Stomach (tissue), 9 donors: Measurements from ENCODE around the gene ZNF532. TPM values are rescaled to one million over a fixed set of nuclear protein-coding genes. Genes with fewer than 3 reads are reported as not detected.

Experiments used
- DNase-seq, 2 donors: peaks; one replicate each; pipeline versions ENCODE4 v3.0.0 to v3.0.0-alpha.2; 2013 to 2019
- H3K27ac ChIP-seq, 5 donors: fragments of 200-600 bp in 4 of 5; sonication (generic) in 4 of 5; one replicate each; pipeline ENCODE4 v1.5.1; 2013 to 2019; ENCODE audit warnings: mild to moderate bottlenecking in 1 of 5, moderate library complexity in 1 of 5
- H3K27me3 ChIP-seq, 3 donors: fragments of 200-600 bp; sonication (generic); one replicate each; pipeline ENCODE4 v1.5.1; 2017 to 2019; ENCODE audit warnings: mixed run types in 1 of 3
- H3K36me3 ChIP-seq, 4 donors: fragments of 200-600 bp; sonication (generic); 1 replicate in 3 of 4; 2 replicates in 1 of 4; pipeline ENCODE4 v1.5.1; 2016 to 2019
- H3K4me1 ChIP-seq, 4 donors: fragments of 200-600 bp; sonication (generic); one replicate each; pipeline ENCODE4 v1.5.1; 2016 to 2019
- H3K4me3 ChIP-seq, 4 donors: fragments of 200-600 bp; sonication (generic) in 3 of 4; one replicate each; pipeline ENCODE4 v1.5.1; 2016 to 2019; ENCODE audit warnings: mild to moderate bottlenecking in 1 of 4
- H3K9me3 ChIP-seq, 4 donors: fragments of 200-600 bp; sonication (generic); one replicate each; pipeline ENCODE4 v1.5.1; 2016 to 2019
- EP300 ChIP-seq: sonication (generic); formaldehyde crosslinking; IDR thresholded peaks from one replicate; pipeline ENCODE4 v1.6.1; 2017; ENCODE audit warnings: antibody characterized with exemption
- POLR2A ChIP-seq, 4 donors: fragments of 450-650 bp; IDR thresholded peaks; one replicate each; pipeline ENCODE4 v1.6.1; 2016; ENCODE audit warnings: antibody characterized with exemption in 4 of 4, control low read depth in 2 of 4, mild to moderate bottlenecking in 1 of 4, moderate library complexity in 1 of 4
- POLR2AphosphoS5 ChIP-seq, 3 donors: sonication (generic); formaldehyde crosslinking; IDR thresholded peaks; one replicate each; pipeline ENCODE4 v1.6.1; 2016; ENCODE audit warnings: antibody characterized with exemption in 3 of 3
- WGBS, 5 donors: extraction: QIAGEN DNeasy Blood & Tissue Kit in 3 of 5; methylation state at CpG; one replicate each; pipeline versions ENCODE4 v1.1.5 to v1.1.7; 2013 to 2018; 5-methylcytosine and 5-hydroxymethylcytosine counted together
- intact Hi-C: fragments of 100-400 bp; cut with DNase I; formaldehyde crosslinking; loops from one replicate; pipeline ENCODE4 v1.15.1; 2023; ENCODE audit warnings: low total_unique reads
- polyA plus RNA-seq, 3 donors: library from polyadenylated mRNA; stranded (reverse); fragments of 200-250 nt; gene quantifications; one replicate each; pipeline ENCODE4 v1.2.3, GENCODE V29; 2013
- total RNA-seq, 5 donors: library from RNA; depleted of rRNA; stranded (reverse); fragments of >200 nt; gene quantifications; one replicate each; pipeline versions ENCODE4 v1.1.0 to v1.2.3, GENCODE V29; 2014 to 2016
- TF ChIP-seq, protein P1 (sequence below), 7 experiments: fragments of 450-650 bp in 4 of 7; fragments of 200-600 bp in 3 of 7; sonication (generic) in 3 of 7; IDR thresholded peaks; one replicate each; pipeline ENCODE4 v1.5.1; 2016 to 2019; ENCODE audit warnings: antibody characterized with exemption in 7 of 7, control low read depth in 2 of 7, mild to moderate bottlenecking in 1 of 7
- donor health status: healthy with polysubstance abuse.
- donor health status: Bipolar disorder and iron deficiency.
- donor health status: healthy.

ZNF532 gene
- total and polyA plus RNA-seq, 8 donors: 2.9 to 53.7 (median 18.4) TPM

DNA sequence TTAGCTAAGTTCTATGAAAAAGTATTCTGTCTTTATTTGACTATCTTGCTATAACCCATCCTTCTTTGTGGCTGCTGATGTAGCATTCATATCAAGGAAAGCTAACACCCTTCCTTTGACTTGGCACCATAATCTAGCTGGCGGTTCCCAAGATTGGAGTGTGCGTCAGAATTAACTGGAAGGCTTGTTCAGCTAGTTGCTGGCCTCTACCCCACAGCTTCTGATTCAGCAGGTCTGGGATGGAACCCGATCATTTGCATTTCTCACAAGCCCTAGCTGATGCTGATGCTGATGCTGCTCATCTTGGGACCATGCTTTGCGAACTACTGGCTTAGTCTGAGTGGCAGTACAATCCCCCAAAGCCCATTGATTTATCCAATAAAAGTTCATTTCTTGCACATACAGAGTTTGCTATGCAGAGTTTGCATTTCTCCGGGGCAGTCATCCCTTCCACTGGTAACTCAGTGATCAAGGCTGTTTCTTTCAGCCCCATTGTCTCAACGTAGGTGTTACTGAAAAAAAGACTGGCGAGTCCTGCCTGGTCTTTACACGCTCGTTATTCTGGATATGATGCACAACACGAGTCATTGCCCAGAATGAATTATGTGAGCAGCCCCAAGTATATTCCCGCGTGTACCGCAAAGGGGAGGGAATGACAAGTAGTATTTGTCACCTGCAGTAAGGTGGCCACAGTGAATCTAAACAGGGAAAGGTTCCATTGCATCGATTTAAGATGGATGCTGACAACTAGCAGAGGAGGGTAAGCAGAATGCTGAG lies 96.5 kb downstream of the ZNF532 start:
- H3K36me3 ChIP-seq: peaks cover 0 to 44% (median 13%) of the 10 kb centered on the region in 4 donors
- H3K9me3 ChIP-seq: no peaks in the 10 kb centered on the region
- H3K27ac ChIP-seq: no peak overlapping the region
- no peak for DNase-seq
- TF ChIP-seq, protein P1, sequence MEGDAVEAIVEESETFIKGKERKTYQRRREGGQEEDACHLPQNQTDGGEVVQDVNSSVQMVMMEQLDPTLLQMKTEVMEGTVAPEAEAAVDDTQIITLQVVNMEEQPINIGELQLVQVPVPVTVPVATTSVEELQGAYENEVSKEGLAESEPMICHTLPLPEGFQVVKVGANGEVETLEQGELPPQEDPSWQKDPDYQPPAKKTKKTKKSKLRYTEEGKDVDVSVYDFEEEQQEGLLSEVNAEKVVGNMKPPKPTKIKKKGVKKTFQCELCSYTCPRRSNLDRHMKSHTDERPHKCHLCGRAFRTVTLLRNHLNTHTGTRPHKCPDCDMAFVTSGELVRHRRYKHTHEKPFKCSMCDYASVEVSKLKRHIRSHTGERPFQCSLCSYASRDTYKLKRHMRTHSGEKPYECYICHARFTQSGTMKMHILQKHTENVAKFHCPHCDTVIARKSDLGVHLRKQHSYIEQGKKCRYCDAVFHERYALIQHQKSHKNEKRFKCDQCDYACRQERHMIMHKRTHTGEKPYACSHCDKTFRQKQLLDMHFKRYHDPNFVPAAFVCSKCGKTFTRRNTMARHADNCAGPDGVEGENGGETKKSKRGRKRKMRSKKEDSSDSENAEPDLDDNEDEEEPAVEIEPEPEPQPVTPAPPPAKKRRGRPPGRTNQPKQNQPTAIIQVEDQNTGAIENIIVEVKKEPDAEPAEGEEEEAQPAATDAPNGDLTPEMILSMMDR (IDR thresholded peaks at IDR 0.05): no peak
- TF ChIP-seq EP300: no peak
- no peak for TF ChIP-seq POLR2AphosphoS5 (IDR thresholded peaks at IDR 0.05)
- TF ChIP-seq POLR2A (IDR thresholded peaks at IDR 0.05): no peak
- intact Hi-C loops: no loop called here
- 83 to 88% (median 87%) methylated on average over 13 to 14 of the region's 14 CpGs for WGBS, 5 donors
- peaks cover 0 to 21% (median 9%) of the 10 kb centered on the region in 4 donors for H3K4me1 ChIP-seq
- H3K4me3 ChIP-seq: no peak overlapping the region
- no peaks in the 10 kb centered on the region for H3K27me3 ChIP-seq

DNA sequence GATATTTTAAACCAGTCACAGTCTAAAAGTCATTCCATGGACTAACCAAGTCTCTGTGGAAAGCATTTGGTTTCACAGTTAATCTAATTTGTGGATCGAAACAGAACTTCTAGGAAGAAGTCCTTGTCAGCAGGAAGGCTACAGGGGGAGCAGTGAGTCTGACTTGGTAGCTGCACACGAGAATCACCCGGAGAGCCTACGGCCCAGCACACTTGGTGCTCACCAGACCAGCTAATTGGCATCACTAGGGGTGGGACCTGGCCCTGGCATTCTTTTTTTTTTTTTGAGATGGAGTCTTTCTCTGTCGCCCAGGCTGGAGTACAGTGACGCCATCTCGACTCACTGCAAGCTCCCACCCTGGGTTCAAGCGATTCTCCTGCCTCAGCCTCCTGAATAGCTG lies 97.7 kb downstream of the ZNF532 start:
- H3K36me3 ChIP-seq: peaks cover 0 to 40% (median 8%) of the 10 kb centered on the region in 4 donors
- H3K27me3 ChIP-seq: no peaks in the 10 kb centered on the region
- 94 to 97% (median 96%) methylated on average over 8 of the region's 8 CpGs for WGBS, 5 donors
- H3K27ac ChIP-seq: no peak overlapping the region
- no peak for DNase-seq
- peaks cover 0 to 31% (median 11%) of the 10 kb centered on the region in 4 donors for H3K4me1 ChIP-seq
- intact Hi-C loops: no loop called here
- no peaks in the 10 kb centered on the region for H3K9me3 ChIP-seq
- no peak for TF ChIP-seq EP300
- no peak for TF ChIP-seq POLR2A (IDR thresholded peaks at IDR 0.05)
- TF ChIP-seq, protein P1 (IDR thresholded peaks at IDR 0.05): no peak
- no peak for TF ChIP-seq POLR2AphosphoS5 (IDR thresholded peaks at IDR 0.05)
- no peak overlapping the region for H3K4me3 ChIP-seq

DNA sequence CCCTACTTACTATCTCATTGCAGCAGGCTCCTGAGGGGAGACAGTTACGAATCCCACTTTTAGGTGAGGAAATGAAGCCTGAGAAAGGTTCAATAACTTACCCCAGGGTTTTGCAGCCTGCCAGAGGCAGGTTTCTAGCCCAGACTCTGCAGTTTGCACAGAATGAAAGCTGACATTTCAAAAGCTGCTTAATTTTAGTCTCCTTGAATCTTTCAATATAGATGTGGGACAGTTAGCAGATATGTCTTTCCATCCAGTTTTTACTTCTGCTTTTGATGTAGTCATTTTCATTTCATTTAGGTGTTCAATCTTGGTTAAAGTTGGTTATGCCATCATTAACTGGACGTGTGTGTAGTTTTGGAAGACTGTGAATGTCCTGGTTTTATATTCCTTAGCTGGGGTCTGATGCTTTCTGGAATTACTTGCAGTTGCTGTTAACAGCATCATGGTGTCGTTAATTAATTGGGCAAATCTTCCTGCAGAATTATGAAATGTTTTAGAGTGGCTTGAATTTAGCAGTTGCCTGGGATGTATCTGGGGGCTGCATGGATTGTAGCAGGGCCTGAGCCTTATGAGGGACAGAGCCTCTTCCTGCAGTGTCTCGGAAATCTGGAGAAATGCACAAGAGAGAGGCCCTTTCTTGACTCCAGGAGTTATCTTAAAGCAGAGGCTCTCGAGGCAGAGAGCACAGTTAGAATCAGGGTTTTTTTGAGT lies 100.8 kb downstream of the ZNF532 start:
- TF ChIP-seq EP300 (no peak), POLR2A (IDR thresholded peaks at IDR 0.05) (no peak), POLR2AphosphoS5 (IDR thresholded peaks at IDR 0.05) (no peak)
- TF ChIP-seq, protein P1 (IDR thresholded peaks at IDR 0.05): no peak

DNA sequence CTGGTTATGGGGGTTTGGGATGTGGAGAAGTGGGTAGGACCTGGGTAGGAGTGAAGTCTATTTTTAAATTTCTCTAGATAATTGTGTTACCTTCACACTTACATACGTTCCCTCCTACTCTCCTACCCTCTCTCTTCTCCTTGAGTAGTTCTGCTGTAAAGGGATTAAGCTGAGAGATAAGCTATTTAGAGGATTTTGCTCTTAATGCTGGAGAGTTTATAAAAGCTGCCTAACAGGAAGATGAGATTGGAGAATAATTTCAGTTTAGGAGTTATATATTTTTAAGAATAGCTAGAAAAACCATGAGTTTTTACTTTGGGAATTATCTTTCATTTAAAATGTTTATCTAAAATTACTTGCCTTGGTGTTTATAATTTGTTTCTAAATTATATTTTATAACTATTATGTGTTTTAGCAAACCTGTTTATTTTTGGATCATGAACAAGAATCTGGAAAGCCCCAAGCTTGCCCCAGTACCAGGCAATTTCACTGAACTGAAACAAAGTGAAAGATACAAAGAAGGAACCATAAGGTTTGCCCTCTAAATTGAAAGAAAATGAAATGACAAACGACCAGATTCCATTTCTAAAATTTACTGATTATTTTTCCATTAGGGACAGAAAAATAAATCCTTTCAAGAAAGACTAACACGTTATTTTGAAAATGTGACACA lies 101.5 kb downstream of the ZNF532 start:
- peaks cover 0 to 39% (median 7%) of the 10 kb centered on the region in 4 donors for H3K36me3 ChIP-seq
- intact Hi-C loops: no loop called here
- peaks cover 0 to 31% (median 17%) of the 10 kb centered on the region in 4 donors for H3K4me1 ChIP-seq
- H3K27me3 ChIP-seq: no peaks in the 10 kb centered on the region
- peak overlapping the region in 3 of 5 donors; percentile 31 to 65 (median 38) for H3K27ac ChIP-seq
- 45 to 63% (median 51%) methylated on average over 3 of the region's 3 CpGs for WGBS, 5 donors
- no peaks in the 10 kb centered on the region for H3K9me3 ChIP-seq
- H3K4me3 ChIP-seq: no peak overlapping the region
- TF ChIP-seq POLR2A (IDR thresholded peaks at IDR 0.05): no peak
- TF ChIP-seq EP300: no peak
- no peak for TF ChIP-seq POLR2AphosphoS5 (IDR thresholded peaks at IDR 0.05)
- TF ChIP-seq, protein P1 (IDR thresholded peaks at IDR 0.05): no peak
- DNase-seq: no peak

More for the DNA sequence above, 100.8 kb downstream of the ZNF532 start:
- intact Hi-C loops: no loop called here
- Histone ChIP-seq H3K36me3 (peaks cover 0 to 38% (median 8%) of the 10 kb centered on the region in 4 donors), H3K4me1 (peaks cover 0 to 31% (median 17%) of the 10 kb centered on the region in 4 donors), H3K27me3 (no peaks in the 10 kb centered on the region), H3K27ac (peak overlapping the region in 3 of 5 donors; percentile 31 to 65 (median 38)), H3K9me3 (no peaks in the 10 kb centered on the region), H3K4me3 (no peak overlapping the region)
- 71 to 81% (median 77%) methylated on average over 5 of the region's 5 CpGs for WGBS, 5 donors
- DNase-seq: no peak
